GM23338 (cell line): Measurements from ENCODE around the gene ANKRD60. TPM values are rescaled to one million over a fixed set of nuclear protein-coding genes. Genes with fewer than 3 reads are reported as not detected.

Source experiments
- ATAC-seq: fragments of 200-7000 bp; cut with Tn5 transposase; 3 replicates; pipeline ENCODE4 v1.9.1; 2020
- DNase-seq: peaks from one replicate; pipeline ENCODE4 v3.0.0-alpha.2; 2015; ENCODE audit warnings: low spot score
- H2AFZ ChIP-seq: fragments of 200-600 bp; sonication (generic); 2 replicates; pipeline ENCODE4 v1.8.0; 2016; ENCODE audit warnings: antibody characterized with exemption, mild to moderate bottlenecking, moderate library complexity
- H3F3A ChIP-seq: fragments of 200-600 bp; sonication (generic); replicated peaks from 2 replicates; pipeline ENCODE4 v1.8.0; 2017; ENCODE audit warnings: antibody characterized with exemption, mixed run types, low read depth
- H3K27ac ChIP-seq: fragments of 200-600 bp; sonication (generic); 2 replicates; pipeline ENCODE4 v1.6.1; 2016; ENCODE audit warnings: low read depth
- H3K27me3 ChIP-seq: fragments of 200-600 bp; sonication (generic); 2 replicates; pipeline ENCODE4 v1.8.0; 2016; ENCODE audit warnings: mild to moderate bottlenecking, mixed run types, moderate library complexity; ENCODE audit not compliant: insufficient read depth
- H3K36me3 ChIP-seq: fragments of 200-600 bp; sonication (generic); 2 replicates; pipeline ENCODE4 v1.8.0; 2016; ENCODE audit warnings: mild to moderate bottlenecking; ENCODE audit not compliant: insufficient read depth
- H3K4me1 ChIP-seq: fragments of 200-600 bp; sonication (generic); 2 replicates; pipeline ENCODE4 v1.8.0; 2016; ENCODE audit warnings: mild to moderate bottlenecking, moderate library complexity; ENCODE audit not compliant: insufficient read depth
- H3K4me2 ChIP-seq: fragments of 200-600 bp; sonication (generic); 2 replicates; pipeline ENCODE4 v1.7.1; 2017; ENCODE audit warnings: mixed run types
- H3K4me3 ChIP-seq: fragments of 200-600 bp; sonication (generic); 2 replicates; pipeline ENCODE4 v1.6.1; 2016; ENCODE audit warnings: mixed run types
- H3K79me2 ChIP-seq: fragments of 200-600 bp; sonication (generic); replicated peaks from 2 replicates; pipeline ENCODE4 v1.8.0; 2017; ENCODE audit warnings: mild to moderate bottlenecking; ENCODE audit not compliant: insufficient read depth
- H3K9me2 ChIP-seq: fragments of 200-600 bp; sonication (generic); 2 replicates; pipeline ENCODE4 v1.8.0; 2017; ENCODE audit not compliant: insufficient read depth
- H4K20me1 ChIP-seq: fragments of 200-600 bp; sonication (generic); replicated peaks from 2 replicates; pipeline ENCODE4 v1.8.0; 2017; ENCODE audit warnings: mild to moderate bottlenecking; ENCODE audit not compliant: insufficient read depth
- H3K27ac Mint-ChIP-seq: 2 replicates; pipeline ENCODE4 v1.8.0; 2020; ENCODE audit warnings: inconsistent platforms, mild to moderate bottlenecking, moderate library complexity, mixed read lengths
- H3K27me3 Mint-ChIP-seq: 3 replicates; pipeline ENCODE4 v1.8.0; 2022; ENCODE audit warnings: low read depth, mild to moderate bottlenecking, moderate library complexity, mixed read lengths, inconsistent platforms; ENCODE audit not compliant: insufficient read depth, poor library complexity
- H3K36me3 Mint-ChIP-seq: 3 replicates; pipeline ENCODE4 v1.8.0; 2021; ENCODE audit warnings: low read depth, mild to moderate bottlenecking, inconsistent platforms, moderate library complexity, mixed read lengths
- H3K4me1 Mint-ChIP-seq: 3 replicates; pipeline ENCODE4 v1.8.0; 2020; ENCODE audit warnings: mild to moderate bottlenecking, inconsistent platforms, mixed read lengths
- H3K4me3 Mint-ChIP-seq: 3 replicates; pipeline ENCODE4 v1.8.0; 2021; ENCODE audit warnings: moderate library complexity, mild to moderate bottlenecking, inconsistent platforms, mixed read lengths
- H3K9me3 Mint-ChIP-seq: 3 replicates; pipeline ENCODE4 v1.8.0; 2020; ENCODE audit warnings: moderate library complexity, mild to moderate bottlenecking, inconsistent platforms, mixed read lengths
- CTCF ChIP-seq, 2 experiments: fragments of 200-600 bp in 1 of 2; sonication (generic) in 1 of 2; conservative IDR thresholded peaks; 2 replicates each; pipeline versions ENCODE4 v1.5.1 to v1.6.1; 2016 to 2017; ENCODE audit warnings: antibody characterized with exemption in 2 of 2, low read depth in 2 of 2, mild to moderate bottlenecking in 2 of 2, moderate library complexity in 1 of 2
- ETS1 ChIP-seq: IDR thresholded peaks from 2 replicates; pipeline ENCODE4 v1.6.1; 2016; ENCODE audit warnings: antibody characterized with exemption
- EZH2phosphoT487 ChIP-seq: fragments of 200-600 bp; sonication (generic); IDR thresholded peaks from one replicate; pipeline ENCODE4 v1.8.1; 2018; ENCODE audit warnings: antibody characterized with exemption; ENCODE audit not compliant: unreplicated experiment
- POLR2AphosphoS5 ChIP-seq: IDR thresholded peaks from 2 replicates; pipeline ENCODE4 v1.6.1; 2016; ENCODE audit warnings: antibody characterized with exemption, low read depth
- REST ChIP-seq: IDR thresholded peaks from one replicate; pipeline ENCODE4 v1.6.1; 2018; ENCODE audit warnings: antibody characterized with exemption; ENCODE audit not compliant: unreplicated experiment
- polyA plus RNA-seq: library from polyadenylated mRNA; unstranded; fragments of >200 nt; fragmentation: Nextera tagmentation; extraction: Ambion mirVana; gene quantifications from 2 replicates; pipeline ENCODE4 v1.2.1, GENCODE V29; 2016
- total RNA-seq: library from RNA; depleted of rRNA; stranded (reverse); fragments of >200 nt; shearing (Covaris generic); gene quantifications from 2 replicates; pipeline ENCODE4 v1.2.3, GENCODE V29; 2014

Gene ANKRD60
- total and polyA plus RNA-seq, 2 experiments from 2014 or later = not detected

- Histone ChIP-seq H4K20me1 (no peaks in the 10 kb centered on the region), H2AFZ (no peak overlapping the region), H3K4me3 (no peak overlapping the region), H3K4me2 (no peak overlapping the region), H3K36me3 (no peaks in the 10 kb centered on the region), H3F3A (no peaks in the 10 kb centered on the region), H3K4me1 (no peaks in the 10 kb centered on the region), H3K27ac (no peak overlapping the region), H3K9me2 (0 out of 2 replicates have a peak, but pooled peaks cover 5% of the 10 kb centered on the region), H3K27me3 (no peaks in the 10 kb centered on the region), H3K79me2 (no peaks in the 10 kb centered on the region)
- Mint-ChIP-seq H3K27me3 (peaks cover 5% of the 10 kb centered on the region), H3K4me3 (no peak overlapping the region), H3K9me3 (peaks cover 16% of the 10 kb centered on the region), H3K4me1 (0 out of 3 replicates have a peak, but pooled peaks cover 3% of the 10 kb centered on the region), H3K36me3 (peaks cover 5% of the 10 kb centered on the region; the same call in 1 of the 3 replicates), H3K27ac (no peak overlapping the region)
- DNase-seq (peak; percentile 72), ATAC-seq (peak; percentile 90)
- TF ChIP-seq ETS1 (no peak), CTCF (conservative IDR thresholded peaks at IDR 0.05; ENCODE audit: low read depth in 2 of 2) (peak; percentile 45 to 55), EZH2phosphoT487 (no peak)
Measured at GRCh38 chr20:58188527-58188926, 39.9 kb downstream of the ANKRD60 start.

GRCh38 chr20:58184984-58185383 lies 43.5 kb downstream of the ANKRD60 start:
- Mint-ChIP-seq H3K27me3 (peaks cover 2% of the 10 kb centered on the region), H3K4me3 (no peak overlapping the region), H3K4me1 (0 out of 3 replicates have a peak, but pooled peaks cover 3% of the 10 kb centered on the region), H3K27ac (no peak overlapping the region), H3K36me3 (peaks cover 5% of the 10 kb centered on the region; the same call in 1 of the 3 replicates), H3K9me3 (peaks cover 16% of the 10 kb centered on the region)
- Histone ChIP-seq H3K9me2 (0 out of 2 replicates have a peak, but pooled peaks cover 5% of the 10 kb centered on the region), H4K20me1 (no peaks in the 10 kb centered on the region), H3K27ac (no peak overlapping the region), H3K4me1 (no peaks in the 10 kb centered on the region), H2AFZ (no peak overlapping the region), H3K36me3 (no peaks in the 10 kb centered on the region), H3K4me3 (no peak overlapping the region), H3K27me3 (peaks cover 3% of the 10 kb centered on the region), H3K4me2 (no peak overlapping the region), H3K79me2 (no peaks in the 10 kb centered on the region), H3F3A (no peaks in the 10 kb centered on the region)
- TF ChIP-seq POLR2AphosphoS5 (no peak), CTCF (conservative IDR thresholded peaks at IDR 0.05; ENCODE audit: low read depth in 2 of 2) (no peak), ETS1 (no peak), REST (no peak)
- ATAC-seq (no peak), DNase-seq (no peak)
